Measurements from ENCODE around the gene CIAO2B. TPM values are rescaled to one million over a fixed set of nuclear protein-coding genes. Genes with fewer than 3 reads are reported as not detected.

Gene CIAO2B
- polyA plus RNA-seq, 3 donors = 121 to 140 (median 132) TPM

GRCh38 chr16:66948837-66949225, 14.6 kb upstream of the CIAO2B start:
- no peak overlapping the region for H3K27ac Mint-ChIP-seq
- peak overlapping the region in 1 of 3 experiments; percentile 77 for H3K4me3 ChIP-seq (replicated peaks in 1 of 3; ENCODE audit: low read depth in 2 of 3, low read length in 3 of 3)
- H3K4me3 Mint-ChIP-seq = peak overlapping the region; percentile 86 to 98

DNA sequence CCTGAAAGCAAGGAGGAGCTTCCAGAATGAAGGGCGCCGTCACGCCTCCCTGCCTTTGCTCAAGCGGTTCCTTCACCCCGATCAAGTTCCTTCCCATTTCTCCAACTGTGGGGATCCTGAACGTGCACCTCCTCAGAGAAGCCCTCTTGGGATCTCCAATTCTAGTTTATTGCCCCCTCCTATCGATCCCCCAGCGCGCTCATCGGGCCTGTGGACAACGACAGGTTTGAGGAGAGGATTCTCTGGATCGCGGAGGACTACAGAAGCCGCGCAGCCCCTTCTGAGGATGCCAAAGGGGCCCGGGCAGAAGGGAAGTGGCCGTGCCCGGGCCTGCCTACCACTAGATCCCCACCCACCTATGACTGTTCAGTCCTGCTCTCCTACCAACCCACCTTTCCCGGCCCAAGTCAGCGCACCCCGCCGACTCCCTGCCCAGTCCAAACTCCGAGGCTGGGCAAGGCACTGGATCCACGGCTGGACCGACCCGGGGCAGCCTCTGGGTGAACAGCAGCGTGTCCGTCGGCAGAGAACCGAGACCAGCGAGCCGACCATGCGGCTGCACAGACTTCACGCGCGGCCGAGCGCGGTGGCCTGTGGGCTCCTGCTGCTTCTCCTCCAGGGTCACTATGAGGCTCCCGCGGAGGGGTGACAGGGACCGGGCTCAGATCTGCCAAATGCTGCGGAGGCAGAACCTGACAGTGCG, 14.1 kb upstream of the CIAO2B start:
- H3K4me1 Mint-ChIP-seq = peaks cover 22% of the 10 kb centered on the region
- Histone ChIP-seq H3K27ac (ENCODE audit: low read depth in 1 of 2, low read length in 2 of 2) (no peak overlapping the region), H2AFZ (ENCODE audit: insufficient read depth, low read depth, low read length, poor library complexity, severe bottlenecking) (peak overlapping the region; percentile 73), H3K4me1 (ENCODE audit: control insufficient read depth in 1 of 2, insufficient read depth in 2 of 2, low read length in 2 of 2) (peaks cover 17 to 18% of the 10 kb centered on the region in 2 donors), H3K27me3 (ENCODE audit: control insufficient read depth in 2 of 2, insufficient read depth in 2 of 2, low read length in 2 of 2) (peaks cover 27 to 50% of the 10 kb centered on the region in 2 donors), H3K36me3 (replicated peaks in 1 of 2; ENCODE audit: control insufficient read depth in 1 of 2, insufficient read depth in 2 of 2, low read length in 2 of 2) (peaks cover 7 to 9% of the 10 kb centered on the region in 2 donors), H3K4me3 (replicated peaks in 1 of 3; ENCODE audit: low read depth in 2 of 3, low read length in 3 of 3) (peak overlapping the region; percentile 38 to 77 (median 38)), H3K4me2 (replicated peaks; ENCODE audit: extremely low read depth, low read length, poor library complexity, severe bottlenecking) (peak overlapping the region; percentile 77), H3K9me3 (replicated peaks in 1 of 2; ENCODE audit: control insufficient read depth in 1 of 2, insufficient read depth in 1 of 2, low read length in 2 of 2) (peaks cover 0 to 10% of the 10 kb centered on the region in 2 donors), H4K20me1 (ENCODE audit: insufficient read depth, low read length) (peaks cover 9% of the 10 kb centered on the region), H3K79me2 (ENCODE audit: insufficient read depth, low read length) (no peaks in the 10 kb centered on the region), H3K9ac (ENCODE audit: insufficient read depth, low read length, poor library complexity, severe bottlenecking) (peak overlapping the region; percentile 46)
- WGBS (ENCODE audit: insufficient coverage) = 2% methylated on average over 41 of the region's 44 CpGs
- H3K27me3 Mint-ChIP-seq (ENCODE audit: low read depth in 3 of 3) = peaks cover 52 to 56% (median 53%) of the 10 kb centered on the region in 3 donors
- intact Hi-C loops (cut with micrococcal nuclease) = no loop called here
- H3K9me3 Mint-ChIP-seq = peaks cover 0 to 16% (median 9%) of the 10 kb centered on the region in 7 donors
- peaks cover 11 to 12% of the 10 kb centered on the region in 2 donors for H3K36me3 Mint-ChIP-seq
- H3K4me3 Mint-ChIP-seq = peak overlapping the region; percentile 86 to 98
- DNase-seq = peak in 1 of 3 donors; percentile 19
- H3K27ac Mint-ChIP-seq = peak overlapping the region in 3 of 7 donors; percentile 37 to 81 (median 66)
- TF ChIP-seq, protein P1, sequence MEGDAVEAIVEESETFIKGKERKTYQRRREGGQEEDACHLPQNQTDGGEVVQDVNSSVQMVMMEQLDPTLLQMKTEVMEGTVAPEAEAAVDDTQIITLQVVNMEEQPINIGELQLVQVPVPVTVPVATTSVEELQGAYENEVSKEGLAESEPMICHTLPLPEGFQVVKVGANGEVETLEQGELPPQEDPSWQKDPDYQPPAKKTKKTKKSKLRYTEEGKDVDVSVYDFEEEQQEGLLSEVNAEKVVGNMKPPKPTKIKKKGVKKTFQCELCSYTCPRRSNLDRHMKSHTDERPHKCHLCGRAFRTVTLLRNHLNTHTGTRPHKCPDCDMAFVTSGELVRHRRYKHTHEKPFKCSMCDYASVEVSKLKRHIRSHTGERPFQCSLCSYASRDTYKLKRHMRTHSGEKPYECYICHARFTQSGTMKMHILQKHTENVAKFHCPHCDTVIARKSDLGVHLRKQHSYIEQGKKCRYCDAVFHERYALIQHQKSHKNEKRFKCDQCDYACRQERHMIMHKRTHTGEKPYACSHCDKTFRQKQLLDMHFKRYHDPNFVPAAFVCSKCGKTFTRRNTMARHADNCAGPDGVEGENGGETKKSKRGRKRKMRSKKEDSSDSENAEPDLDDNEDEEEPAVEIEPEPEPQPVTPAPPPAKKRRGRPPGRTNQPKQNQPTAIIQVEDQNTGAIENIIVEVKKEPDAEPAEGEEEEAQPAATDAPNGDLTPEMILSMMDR (IDR thresholded peaks at IDR 0.05) = no peak

More at GRCh38 chr16:66948837-66949225, 14.6 kb upstream of the CIAO2B start:
- Histone ChIP-seq H4K20me1 (ENCODE audit: insufficient read depth, low read length) (peaks cover 4% of the 10 kb centered on the region), H3K27ac (ENCODE audit: low read depth in 1 of 2, low read length in 2 of 2) (no peak overlapping the region), H3K4me1 (ENCODE audit: control insufficient read depth in 1 of 2, insufficient read depth in 2 of 2, low read length in 2 of 2) (peaks cover 17 to 18% of the 10 kb centered on the region in 2 donors), H3K79me2 (ENCODE audit: insufficient read depth, low read length) (no peaks in the 10 kb centered on the region), H2AFZ (ENCODE audit: insufficient read depth, low read depth, low read length, poor library complexity, severe bottlenecking) (peak overlapping the region; percentile 73), H3K4me2 (replicated peaks; ENCODE audit: extremely low read depth, low read length, poor library complexity, severe bottlenecking) (peak overlapping the region; percentile 77), H3K9me3 (replicated peaks in 1 of 2; ENCODE audit: control insufficient read depth in 1 of 2, insufficient read depth in 1 of 2, low read length in 2 of 2) (peaks cover 0 to 10% of the 10 kb centered on the region in 2 donors), H3K27me3 (ENCODE audit: control insufficient read depth in 2 of 2, insufficient read depth in 2 of 2, low read length in 2 of 2) (peaks cover 27 to 50% of the 10 kb centered on the region in 2 donors), H3K36me3 (replicated peaks in 1 of 2; ENCODE audit: control insufficient read depth in 1 of 2, insufficient read depth in 2 of 2, low read length in 2 of 2) (peaks cover 1 to 3% of the 10 kb centered on the region in 2 donors), H3K9ac (ENCODE audit: insufficient read depth, low read length, poor library complexity, severe bottlenecking) (no peak overlapping the region)
- Mint-ChIP-seq H3K36me3 (peaks cover 6 to 7% of the 10 kb centered on the region in 2 donors), H3K4me1 (peaks cover 22% of the 10 kb centered on the region), H3K27me3 (ENCODE audit: low read depth in 3 of 3) (peaks cover 52 to 58% (median 55%) of the 10 kb centered on the region in 3 donors), H3K9me3 (peaks cover 0 to 16% (median 9%) of the 10 kb centered on the region in 7 donors)
- TF ChIP-seq, protein P1 (IDR thresholded peaks at IDR 0.05) = no peak
- WGBS (ENCODE audit: insufficient coverage) = 13% methylated on average over 18 of the region's 21 CpGs
- no peak for DNase-seq
- intact Hi-C loops (cut with micrococcal nuclease) = no loop called here
